ENCODE results near the gene GRPEL1.

DNA sequence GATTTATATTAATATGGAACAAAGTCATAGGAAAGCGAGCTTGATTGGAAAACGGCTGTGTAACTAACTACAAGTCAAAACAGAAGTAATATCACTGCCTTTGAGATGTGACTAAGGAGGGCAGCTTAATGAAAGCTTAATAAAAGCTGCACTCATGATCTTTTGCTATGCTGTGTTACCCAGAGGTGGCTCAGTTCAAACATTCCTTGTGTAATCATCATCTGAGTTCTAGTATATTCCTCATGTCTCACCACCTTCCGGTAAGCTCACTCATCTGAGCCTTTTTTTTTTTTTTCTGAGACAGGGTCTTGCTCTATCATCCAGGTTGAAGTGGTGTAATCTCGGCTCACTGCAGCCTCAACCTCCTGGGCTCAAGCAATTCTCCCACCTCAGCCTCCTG is 5.0 kb downstream of the GRPEL1 start:
- TF ChIP-seq, protein P1, sequence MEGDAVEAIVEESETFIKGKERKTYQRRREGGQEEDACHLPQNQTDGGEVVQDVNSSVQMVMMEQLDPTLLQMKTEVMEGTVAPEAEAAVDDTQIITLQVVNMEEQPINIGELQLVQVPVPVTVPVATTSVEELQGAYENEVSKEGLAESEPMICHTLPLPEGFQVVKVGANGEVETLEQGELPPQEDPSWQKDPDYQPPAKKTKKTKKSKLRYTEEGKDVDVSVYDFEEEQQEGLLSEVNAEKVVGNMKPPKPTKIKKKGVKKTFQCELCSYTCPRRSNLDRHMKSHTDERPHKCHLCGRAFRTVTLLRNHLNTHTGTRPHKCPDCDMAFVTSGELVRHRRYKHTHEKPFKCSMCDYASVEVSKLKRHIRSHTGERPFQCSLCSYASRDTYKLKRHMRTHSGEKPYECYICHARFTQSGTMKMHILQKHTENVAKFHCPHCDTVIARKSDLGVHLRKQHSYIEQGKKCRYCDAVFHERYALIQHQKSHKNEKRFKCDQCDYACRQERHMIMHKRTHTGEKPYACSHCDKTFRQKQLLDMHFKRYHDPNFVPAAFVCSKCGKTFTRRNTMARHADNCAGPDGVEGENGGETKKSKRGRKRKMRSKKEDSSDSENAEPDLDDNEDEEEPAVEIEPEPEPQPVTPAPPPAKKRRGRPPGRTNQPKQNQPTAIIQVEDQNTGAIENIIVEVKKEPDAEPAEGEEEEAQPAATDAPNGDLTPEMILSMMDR (conservative IDR thresholded peaks at IDR 0.05; ENCODE audit: low read depth in 2 of 2), result no peak
- TF ChIP-seq CREB1 (CRISPR knock-in tag; IDR thresholded peaks at IDR 0.05; ENCODE audit: low read depth), result no peak
- no peak for TF ChIP-seq JUNB (IDR thresholded peaks at IDR 0.05; ENCODE audit: unreplicated experiment)
- TF ChIP-seq ZNF114 (CRISPR knock-in tag; IDR thresholded peaks at IDR 0.05), result no peak
